Testis (tissue), 3 donors: ENCODE measurements around the gene PRIM1. TPM values are rescaled to one million over a fixed set of nuclear protein-coding genes. Genes with fewer than 3 reads are reported as not detected.
"Not testable (repeated sequence)": the region's sequence is repeated elsewhere in the genome, so short reads cannot be mapped to it uniquely, and the experiment has no call there.

Experiments used
- DNase-seq: peaks from one replicate; pipeline ENCODE4 v3.0.0-alpha.2; 2019
- H3K27ac ChIP-seq, 2 donors: fragments of 200-600 bp; sonication (generic); one replicate each; pipeline ENCODE4 v1.5.1; 2019
- H3K27me3 ChIP-seq: fragments of 200-600 bp; sonication (generic); one replicate; pipeline ENCODE4 v1.5.1; 2019
- H3K36me3 ChIP-seq: fragments of 200-600 bp; sonication (generic); one replicate; pipeline ENCODE4 v1.5.1; 2017; ENCODE audit warnings: low read depth; ENCODE audit errors: missing control alignments
- H3K4me1 ChIP-seq: fragments of 200-600 bp; sonication (generic); one replicate; pipeline ENCODE4 v1.5.1; 2019
- H3K4me3 ChIP-seq, 2 donors: fragments of 200-600 bp; sonication (generic); one replicate each; pipeline ENCODE4 v1.5.1; 2017 to 2019
- H3K9me3 ChIP-seq: fragments of 200-600 bp; sonication (generic); one replicate; pipeline ENCODE4 v1.5.1; 2017
- CTCF ChIP-seq, 3 experiments: fragments of 450-650 bp in 2 of 3; fragments of 200-600 bp in 1 of 3; sonication (generic) in 1 of 3; IDR thresholded peaks; one replicate each; pipeline ENCODE4 v1.5.1; 2016 to 2019; ENCODE audit warnings: antibody characterized with exemption in 3 of 3, mild to moderate bottlenecking in 2 of 3, moderate library complexity in 1 of 3
- POLR2A ChIP-seq: fragments of 450-650 bp; IDR thresholded peaks from one replicate; pipeline ENCODE4 v1.6.1; 2017; ENCODE audit warnings: antibody characterized with exemption, mild to moderate bottlenecking, moderate library complexity
- WGBS, 2 donors: methylation state at CpG; one replicate each; pipeline ENCODE4 v1.1.5; 2018; 5-methylcytosine and 5-hydroxymethylcytosine counted together
- intact Hi-C: fragments of 100-400 bp; cut with DNase I; formaldehyde crosslinking; loops from one replicate; pipeline ENCODE4 v1.15.1; 2023; ENCODE audit warnings: low total_unique reads
- polyA plus RNA-seq: library from polyadenylated mRNA; stranded (reverse); fragments of 350-450 nt; fragmentation: Illumina TruSeq; extraction: RNeasy Lipid Tissue Mini Kit (QIAGEN cat#74804); gene quantifications from one replicate; pipeline ENCODE4 v1.2.3, GENCODE V29; 2014; ENCODE audit warnings: low read depth, low replicate concordance; ENCODE audit not compliant: insufficient read depth
- total RNA-seq, 2 donors: library from RNA; depleted of rRNA; stranded (reverse); fragments of >200 nt; gene quantifications; one replicate each; pipeline ENCODE4 v1.2.3, GENCODE V29; 2016

Gene PRIM1
- total and polyA plus RNA-seq, 3 donors from 2014 or later, result 20.5 to 29.9 (median 21.8) TPM

GRCh38 chr12:56716458-56716857 lies 35.7 kb downstream of the PRIM1 start:
- TF ChIP-seq CTCF (IDR thresholded peaks at IDR 0.05) (no peak), POLR2A (no peak)
- H3K9me3 ChIP-seq, result no peaks in the 10 kb centered on the region
- no peak overlapping the region for H3K4me3 ChIP-seq
- DNase-seq, result no peak
- H3K4me1 ChIP-seq, result peaks cover 33% of the 10 kb centered on the region
- WGBS, 2 donors, result 56 to 72% methylated on average over 1 of the region's 1 CpG
- H3K27ac ChIP-seq, result no peak overlapping the region
- intact Hi-C loops, result no loop called here
- no peaks in the 10 kb centered on the region for H3K27me3 ChIP-seq
- no peaks in the 10 kb centered on the region for H3K36me3 ChIP-seq

GRCh38 chr12:56715798-56716197 lies 36.3 kb downstream of the PRIM1 start:
- intact Hi-C loops, result no loop called here
- 69 to 77% methylated on average over 8 of the region's 8 CpGs for WGBS, 2 donors
- H3K36me3 ChIP-seq, result no peaks in the 10 kb centered on the region
- H3K4me1 ChIP-seq, result peaks cover 31% of the 10 kb centered on the region
- H3K9me3 ChIP-seq, result no peaks in the 10 kb centered on the region
- H3K4me3 ChIP-seq, result no peak overlapping the region
- no peak for DNase-seq
- TF ChIP-seq POLR2A (no peak), CTCF (IDR thresholded peaks at IDR 0.05) (no peak)
- H3K27me3 ChIP-seq, result no peaks in the 10 kb centered on the region
- no peak overlapping the region for H3K27ac ChIP-seq

GRCh38 chr12:56714431-56714929 lies 37.6 kb downstream of the PRIM1 start:
- Histone ChIP-seq H3K9me3 (no peaks in the 10 kb centered on the region), H3K4me3 (no peak overlapping the region), H3K4me1 (peaks cover 24% of the 10 kb centered on the region), H3K36me3 (no peaks in the 10 kb centered on the region), H3K27me3 (no peaks in the 10 kb centered on the region), H3K27ac (no peak overlapping the region)
- intact Hi-C loops, result no loop called here
- WGBS, 2 donors, result 71 to 88% methylated on average over 2 of the region's 2 CpGs
- DNase-seq, result no peak
- TF ChIP-seq CTCF (IDR thresholded peaks at IDR 0.05) (no peak), POLR2A (no peak)

GRCh38 chr12:56713345-56713744 lies 38.8 kb downstream of the PRIM1 start:
- no peak overlapping the region for H3K4me3 ChIP-seq
- H3K36me3 ChIP-seq, result no peaks in the 10 kb centered on the region
- intact Hi-C loops, result no loop called here
- WGBS, 2 donors, result 94 to 95% methylated on average over 3 of the region's 3 CpGs
- DNase-seq, result no peak
- H3K27ac ChIP-seq, result peak overlapping the region in 1 of 2 donors; percentile 35
- H3K27me3 ChIP-seq, result no peaks in the 10 kb centered on the region
- no peaks in the 10 kb centered on the region for H3K9me3 ChIP-seq
- no peak for TF ChIP-seq POLR2A
- no peak for TF ChIP-seq CTCF (IDR thresholded peaks at IDR 0.05)
- peaks cover 15% of the 10 kb centered on the region for H3K4me1 ChIP-seq

GRCh38 chr12:56709759-56710376 lies 42.3 kb downstream of the PRIM1 start:
- no peak overlapping the region for H3K4me3 ChIP-seq
- H3K27me3 ChIP-seq, result no peaks in the 10 kb centered on the region
- TF ChIP-seq POLR2A, result no peak
- TF ChIP-seq CTCF (IDR thresholded peaks at IDR 0.05), result no peak
- no peaks in the 10 kb centered on the region for H3K9me3 ChIP-seq
- no peaks in the 10 kb centered on the region for H3K4me1 ChIP-seq
- WGBS, 2 donors, result 71 to 96% methylated on average over 4 to 5 of the region's 5 CpGs
- H3K36me3 ChIP-seq, result no peaks in the 10 kb centered on the region
- no peak overlapping the region for H3K27ac ChIP-seq
- no peak for DNase-seq
- intact Hi-C loops, result no loop called here

- H3K27ac ChIP-seq, H3K27me3 ChIP-seq, H3K4me3 ChIP-seq, intact Hi-C loops, H3K4me1 ChIP-seq, H3K36me3 ChIP-seq, DNase-seq, H3K9me3 ChIP-seq: not testable (repeated sequence)
- WGBS, 2 donors, result 86 to 88% methylated on average over 5 of the region's 5 CpGs
These were observed 47.6 kb downstream of the PRIM1 start for GRCh38 chr12:56704522-56704921.
